Subcutaneous preadipocyte (primary cell): ENCODE results near the gene PWWP3B. TPM values are rescaled to one million over a fixed set of nuclear protein-coding genes. Genes with fewer than 3 reads are reported as not detected.

ENCODE experiments used
- total RNA-seq: library from RNA; depleted of rRNA; stranded (reverse); fragments of >200 nt; gene quantifications from 2 replicates; pipeline ENCODE4 v1.2.3, GENCODE V29; 2012

Gene PWWP3B
- total RNA-seq, result not detected in 2 replicates

DNA sequence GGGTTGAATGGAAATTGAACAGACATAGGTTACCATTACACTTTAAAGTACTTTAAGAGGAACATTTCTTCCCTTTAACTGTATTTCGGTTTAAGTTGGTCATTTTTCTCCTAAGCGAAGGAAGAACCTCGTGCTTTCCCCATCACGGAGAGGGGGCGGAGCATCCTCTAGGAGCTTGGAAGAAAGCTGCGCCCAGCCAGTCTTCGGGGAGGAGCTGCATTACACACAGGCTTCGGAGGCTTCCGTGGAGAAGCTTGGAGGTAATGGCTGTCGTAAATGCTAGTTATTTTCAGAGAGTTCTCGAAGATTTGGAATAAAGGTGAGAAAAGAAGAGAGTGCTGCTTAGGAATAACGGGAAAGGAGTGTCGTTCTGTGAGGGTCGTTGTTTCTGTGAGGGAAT, at the start of gene PWWP3B:
Gene PWWP3B (plus strand): TSS at position 199 of the 400 bp plus-strand sequence. CDS start 37,128 bp downstream, outside the sequence.

Other genes with a start within 250 kb of the PWWP3B start
- not detected in 2 replicates for gene SERPINA7, start 129.6 kb upstream of the PWWP3B start, total RNA-seq